ENCODE measurements around the gene URI1. TPM values are rescaled to one million over a fixed set of nuclear protein-coding genes. Genes with fewer than 3 reads are reported as not detected.
"Not testable (repeated sequence)": the region's sequence is repeated elsewhere in the genome, so short reads cannot be mapped to it uniquely, and the experiment has no call there.

URI1 gene
- total RNA-seq, 1 donor from 2014 or later: 43.7 TPM

DNA sequence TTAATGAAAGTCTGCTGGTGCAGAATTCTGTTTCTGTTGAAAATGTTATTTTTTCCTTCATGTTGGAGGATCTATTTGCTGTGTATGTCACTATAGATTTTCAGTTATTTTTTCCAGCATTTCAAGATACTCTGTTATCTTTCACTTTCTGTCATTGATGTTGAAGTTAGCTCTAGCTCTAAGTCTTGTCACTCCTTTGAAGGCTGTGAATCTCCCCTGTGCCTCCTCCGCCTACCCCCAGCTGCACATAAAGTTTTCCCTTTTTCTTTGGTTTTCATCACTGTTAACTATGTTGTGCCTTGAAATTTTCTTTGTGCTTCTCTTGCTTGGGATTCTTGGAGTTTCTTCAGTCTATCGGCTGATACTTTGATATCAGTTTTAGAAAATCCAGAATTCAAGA is 20.8 kb downstream of the URI1 start:
- peaks cover 2% of the 10 kb centered on the region for H3K9me3 Mint-ChIP-seq (ENCODE audit: unreplicated experiment)
- H3K4me3 Mint-ChIP-seq (ENCODE audit: unreplicated experiment): no peak overlapping the region
- H3K27ac Mint-ChIP-seq (ENCODE audit: unreplicated experiment): peak overlapping the region; percentile 76
- H3K36me3 Mint-ChIP-seq (ENCODE audit: unreplicated experiment): no peaks in the 10 kb centered on the region
- DNase-seq: no peak
- no peaks in the 10 kb centered on the region for H3K27me3 Mint-ChIP-seq (ENCODE audit: unreplicated experiment)
- TF ChIP-seq, protein P1, sequence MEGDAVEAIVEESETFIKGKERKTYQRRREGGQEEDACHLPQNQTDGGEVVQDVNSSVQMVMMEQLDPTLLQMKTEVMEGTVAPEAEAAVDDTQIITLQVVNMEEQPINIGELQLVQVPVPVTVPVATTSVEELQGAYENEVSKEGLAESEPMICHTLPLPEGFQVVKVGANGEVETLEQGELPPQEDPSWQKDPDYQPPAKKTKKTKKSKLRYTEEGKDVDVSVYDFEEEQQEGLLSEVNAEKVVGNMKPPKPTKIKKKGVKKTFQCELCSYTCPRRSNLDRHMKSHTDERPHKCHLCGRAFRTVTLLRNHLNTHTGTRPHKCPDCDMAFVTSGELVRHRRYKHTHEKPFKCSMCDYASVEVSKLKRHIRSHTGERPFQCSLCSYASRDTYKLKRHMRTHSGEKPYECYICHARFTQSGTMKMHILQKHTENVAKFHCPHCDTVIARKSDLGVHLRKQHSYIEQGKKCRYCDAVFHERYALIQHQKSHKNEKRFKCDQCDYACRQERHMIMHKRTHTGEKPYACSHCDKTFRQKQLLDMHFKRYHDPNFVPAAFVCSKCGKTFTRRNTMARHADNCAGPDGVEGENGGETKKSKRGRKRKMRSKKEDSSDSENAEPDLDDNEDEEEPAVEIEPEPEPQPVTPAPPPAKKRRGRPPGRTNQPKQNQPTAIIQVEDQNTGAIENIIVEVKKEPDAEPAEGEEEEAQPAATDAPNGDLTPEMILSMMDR (IDR thresholded peaks at IDR 0.05; ENCODE audit: partially characterized antibody, unreplicated experiment): no peak
- H3K4me1 Mint-ChIP-seq (ENCODE audit: low read depth, unreplicated experiment): peaks cover 25% of the 10 kb centered on the region

DNA sequence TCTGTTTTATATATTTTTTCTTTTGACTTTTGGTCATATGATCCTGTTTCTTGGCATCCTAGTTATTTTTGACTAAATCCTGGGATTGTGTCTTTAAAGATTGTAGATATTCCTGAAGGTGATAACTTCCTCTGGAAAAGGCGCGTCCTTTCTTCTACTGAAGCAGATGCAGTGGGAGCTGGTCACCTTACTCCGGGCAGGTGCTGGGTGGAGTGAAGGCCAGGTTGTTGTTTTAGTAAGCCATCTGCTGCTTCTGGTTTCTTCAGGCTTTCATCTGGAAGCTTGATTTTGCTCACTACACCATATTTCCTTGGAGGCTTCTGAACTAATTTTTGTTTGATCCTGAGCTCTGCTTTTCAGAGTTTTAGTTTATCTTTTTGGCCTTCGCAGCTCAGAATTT is 21.5 kb downstream of the URI1 start:
- Mint-ChIP-seq H3K27me3 (ENCODE audit: unreplicated experiment) (no peaks in the 10 kb centered on the region), H3K27ac (ENCODE audit: unreplicated experiment) (peak overlapping the region; percentile 63), H3K9me3 (ENCODE audit: unreplicated experiment) (peaks cover 2% of the 10 kb centered on the region), H3K4me1 (ENCODE audit: low read depth, unreplicated experiment) (peaks cover 27% of the 10 kb centered on the region), H3K36me3 (ENCODE audit: unreplicated experiment) (no peaks in the 10 kb centered on the region), H3K4me3 (ENCODE audit: unreplicated experiment) (no peak overlapping the region)
- no peak for DNase-seq
- TF ChIP-seq, protein P1 (IDR thresholded peaks at IDR 0.05; ENCODE audit: partially characterized antibody, unreplicated experiment): no peak

DNA sequence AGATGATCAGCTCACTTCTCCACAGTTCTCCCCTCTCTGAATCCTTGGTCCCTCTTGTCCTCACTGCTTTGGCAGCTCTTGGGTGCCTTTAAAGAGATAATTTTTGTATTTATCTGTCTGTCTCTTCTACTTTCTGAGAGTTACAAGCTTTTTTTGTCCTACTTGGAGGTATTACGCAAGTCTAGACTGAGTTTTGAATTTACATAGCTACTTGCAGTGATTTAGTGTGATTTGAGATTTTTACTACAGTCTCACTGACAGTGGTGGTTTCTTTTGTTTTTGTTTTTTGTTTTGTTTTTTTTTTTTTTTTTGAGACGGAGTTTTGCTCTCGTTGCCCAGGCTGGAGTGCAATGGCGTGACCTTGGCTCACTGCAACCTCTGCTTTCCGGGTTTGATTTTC is 22.1 kb downstream of the URI1 start:
- peak overlapping the region; percentile 63 for H3K27ac Mint-ChIP-seq (ENCODE audit: unreplicated experiment)
- H3K9me3 Mint-ChIP-seq (ENCODE audit: unreplicated experiment): peaks cover 2% of the 10 kb centered on the region
- H3K4me1 Mint-ChIP-seq (ENCODE audit: low read depth, unreplicated experiment): peaks cover 30% of the 10 kb centered on the region
- TF ChIP-seq, protein P1 (IDR thresholded peaks at IDR 0.05; ENCODE audit: partially characterized antibody, unreplicated experiment): no peak
- H3K27me3 Mint-ChIP-seq (ENCODE audit: unreplicated experiment): no peaks in the 10 kb centered on the region
- H3K4me3 Mint-ChIP-seq (ENCODE audit: unreplicated experiment): peak overlapping the region; percentile 6
- DNase-seq: no peak
- no peaks in the 10 kb centered on the region for H3K36me3 Mint-ChIP-seq (ENCODE audit: unreplicated experiment)

DNA sequence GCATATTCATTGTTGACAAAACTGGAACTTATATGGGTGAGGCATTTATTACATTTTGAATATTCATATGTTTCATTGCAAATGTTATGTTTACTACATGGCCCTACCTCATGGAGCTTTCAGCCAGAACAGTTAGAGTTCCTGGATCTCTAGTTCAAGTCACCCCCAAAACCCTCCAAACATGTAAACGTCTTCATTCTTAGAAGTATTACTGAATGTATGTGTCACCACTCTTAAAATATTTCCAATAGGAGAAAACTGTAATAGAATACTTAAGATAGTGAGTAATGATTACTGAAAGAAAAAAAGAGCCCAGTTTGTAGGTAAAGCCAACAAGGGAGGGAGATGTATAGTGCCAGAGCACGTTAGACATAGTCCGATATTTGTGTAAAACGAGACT is 23.5 kb downstream of the URI1 start:
- DNase-seq: no peak
- Mint-ChIP-seq H3K27ac (ENCODE audit: unreplicated experiment) (no peak overlapping the region), H3K36me3 (ENCODE audit: unreplicated experiment) (no peaks in the 10 kb centered on the region), H3K4me1 (ENCODE audit: low read depth, unreplicated experiment) (peaks cover 38% of the 10 kb centered on the region), H3K9me3 (ENCODE audit: unreplicated experiment) (peaks cover 2% of the 10 kb centered on the region), H3K27me3 (ENCODE audit: unreplicated experiment) (no peaks in the 10 kb centered on the region), H3K4me3 (ENCODE audit: unreplicated experiment) (no peak overlapping the region)
- TF ChIP-seq, protein P1 (IDR thresholded peaks at IDR 0.05; ENCODE audit: partially characterized antibody, unreplicated experiment): no peak

DNA sequence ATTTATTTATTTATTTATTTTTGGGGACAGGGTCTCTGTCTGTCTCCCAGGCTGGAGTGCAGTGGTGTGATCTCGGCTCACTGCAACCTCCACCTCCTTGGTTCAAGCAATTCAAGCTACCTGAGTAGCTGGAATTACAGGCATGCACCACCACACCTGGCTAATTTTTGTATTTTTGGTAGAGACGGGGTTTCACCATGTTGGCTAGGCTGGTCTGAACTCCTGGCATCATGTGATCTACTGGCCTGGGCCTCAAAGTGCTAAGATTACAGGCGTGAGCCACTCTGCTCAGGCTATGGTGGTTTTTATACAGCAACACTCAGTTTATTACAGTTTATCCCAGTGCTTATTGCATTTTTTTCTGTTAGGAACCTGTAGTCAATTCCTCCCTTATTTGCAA is 24.1 kb downstream of the URI1 start:
- H3K4me1 Mint-ChIP-seq (ENCODE audit: low read depth, unreplicated experiment): peaks cover 41% of the 10 kb centered on the region
- not testable (repeated sequence) for DNase-seq; H3K9me3 Mint-ChIP-seq (ENCODE audit: unreplicated experiment); H3K4me3 Mint-ChIP-seq (ENCODE audit: unreplicated experiment); H3K27me3 Mint-ChIP-seq (ENCODE audit: unreplicated experiment); H3K36me3 Mint-ChIP-seq (ENCODE audit: unreplicated experiment); H3K27ac Mint-ChIP-seq (ENCODE audit: unreplicated experiment)
